KMS-11 (cell line): ENCODE data around the gene TMEM255A.

ENCODE experiments used
- H2AFZ ChIP-seq: fragments of 200-600 bp; sonication (generic); 2 replicates; pipeline ENCODE4 v1.6.1; 2016; ENCODE audit warnings: antibody characterized with exemption, mixed run types, low read depth
- H3K27ac ChIP-seq: fragments of 200-600 bp; sonication (generic); 2 replicates; pipeline ENCODE4 v1.6.1; 2016; ENCODE audit warnings: mild to moderate bottlenecking, mixed run types
- H3K27me3 ChIP-seq: fragments of 200-600 bp; sonication (generic); 2 replicates; pipeline ENCODE4 v1.6.1; 2017; ENCODE audit warnings: mild to moderate bottlenecking, low read depth, mixed run types, moderate library complexity; ENCODE audit not compliant: insufficient read depth
- H3K36me3 ChIP-seq: fragments of 200-600 bp; sonication (generic); 2 replicates; pipeline ENCODE4 v1.6.1; 2017; ENCODE audit warnings: mild to moderate bottlenecking, mixed run types; ENCODE audit not compliant: insufficient read depth
- H3K4me1 ChIP-seq: fragments of 200-600 bp; sonication (generic); 2 replicates; pipeline ENCODE4 v1.6.1; 2016; ENCODE audit warnings: mild to moderate bottlenecking, low read depth, mixed run types; ENCODE audit not compliant: poor library complexity, severe bottlenecking
- H3K4me2 ChIP-seq: fragments of 200-600 bp; sonication (generic); 2 replicates; pipeline ENCODE4 v1.7.0; 2016; ENCODE audit warnings: mild to moderate bottlenecking, mixed run types
- H3K4me3 ChIP-seq: fragments of 200-600 bp; sonication (generic); IDR thresholded peaks from 2 replicates; pipeline ENCODE4 v1.6.1; 2017; ENCODE audit warnings: low read depth, low read length, mixed read lengths; ENCODE audit not compliant: insufficient read depth
- H3K79me2 ChIP-seq: fragments of 200-600 bp; sonication (generic); 2 replicates; pipeline ENCODE4 v1.6.1; 2016; ENCODE audit warnings: low read depth, mixed run types; ENCODE audit not compliant: insufficient read depth
- H3K9ac ChIP-seq: fragments of 200-600 bp; sonication (generic); 2 replicates; pipeline ENCODE4 v1.6.1; 2016; ENCODE audit warnings: mild to moderate bottlenecking, mixed run types
- H4K20me1 ChIP-seq: fragments of 200-600 bp; sonication (generic); 2 replicates; pipeline ENCODE4 v1.6.1; 2016; ENCODE audit warnings: mild to moderate bottlenecking, mixed run types; ENCODE audit not compliant: insufficient read depth
- TF ChIP-seq, protein P1 (sequence below): fragments of 200-600 bp; sonication (generic); conservative IDR thresholded peaks from 2 replicates; pipeline ENCODE4 v1.6.1; 2017; ENCODE audit warnings: low read depth, mild to moderate bottlenecking, antibody characterized with exemption, low read length, moderate library complexity, mixed read lengths

The TMEM255A gene

DNA sequence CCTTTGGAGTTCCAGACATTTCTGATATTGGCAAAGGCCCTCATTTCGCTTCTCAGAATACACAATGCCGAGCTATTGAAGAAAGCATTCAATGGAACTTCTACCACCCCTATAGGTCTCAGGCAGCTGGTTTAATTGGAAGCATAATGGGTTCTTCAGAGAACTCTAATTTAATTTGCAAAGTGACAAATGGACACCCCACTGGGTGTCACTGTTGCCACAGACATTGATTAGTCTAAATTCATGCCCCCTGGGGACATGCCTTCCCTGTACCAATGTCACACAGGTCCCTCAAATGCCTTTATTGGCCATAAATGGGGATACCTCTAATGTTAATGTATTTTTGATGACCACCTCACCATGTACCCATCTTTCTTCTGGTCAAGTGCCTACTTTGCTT, 22.9 kb upstream of the TMEM255A start:
- no peak overlapping the region for H3K9ac ChIP-seq
- H3K27ac ChIP-seq = no peak overlapping the region
- H3K4me1 ChIP-seq = no peaks in the 10 kb centered on the region
- no peaks in the 10 kb centered on the region for H3K27me3 ChIP-seq
- TF ChIP-seq, protein P1, sequence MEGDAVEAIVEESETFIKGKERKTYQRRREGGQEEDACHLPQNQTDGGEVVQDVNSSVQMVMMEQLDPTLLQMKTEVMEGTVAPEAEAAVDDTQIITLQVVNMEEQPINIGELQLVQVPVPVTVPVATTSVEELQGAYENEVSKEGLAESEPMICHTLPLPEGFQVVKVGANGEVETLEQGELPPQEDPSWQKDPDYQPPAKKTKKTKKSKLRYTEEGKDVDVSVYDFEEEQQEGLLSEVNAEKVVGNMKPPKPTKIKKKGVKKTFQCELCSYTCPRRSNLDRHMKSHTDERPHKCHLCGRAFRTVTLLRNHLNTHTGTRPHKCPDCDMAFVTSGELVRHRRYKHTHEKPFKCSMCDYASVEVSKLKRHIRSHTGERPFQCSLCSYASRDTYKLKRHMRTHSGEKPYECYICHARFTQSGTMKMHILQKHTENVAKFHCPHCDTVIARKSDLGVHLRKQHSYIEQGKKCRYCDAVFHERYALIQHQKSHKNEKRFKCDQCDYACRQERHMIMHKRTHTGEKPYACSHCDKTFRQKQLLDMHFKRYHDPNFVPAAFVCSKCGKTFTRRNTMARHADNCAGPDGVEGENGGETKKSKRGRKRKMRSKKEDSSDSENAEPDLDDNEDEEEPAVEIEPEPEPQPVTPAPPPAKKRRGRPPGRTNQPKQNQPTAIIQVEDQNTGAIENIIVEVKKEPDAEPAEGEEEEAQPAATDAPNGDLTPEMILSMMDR = no peak
- no peak overlapping the region for H3K4me3 ChIP-seq
- H3K79me2 ChIP-seq = no peaks in the 10 kb centered on the region
- H2AFZ ChIP-seq = no peak overlapping the region
- no peaks in the 10 kb centered on the region for H3K36me3 ChIP-seq
- no peaks in the 10 kb centered on the region for H4K20me1 ChIP-seq
- no peak overlapping the region for H3K4me2 ChIP-seq

DNA sequence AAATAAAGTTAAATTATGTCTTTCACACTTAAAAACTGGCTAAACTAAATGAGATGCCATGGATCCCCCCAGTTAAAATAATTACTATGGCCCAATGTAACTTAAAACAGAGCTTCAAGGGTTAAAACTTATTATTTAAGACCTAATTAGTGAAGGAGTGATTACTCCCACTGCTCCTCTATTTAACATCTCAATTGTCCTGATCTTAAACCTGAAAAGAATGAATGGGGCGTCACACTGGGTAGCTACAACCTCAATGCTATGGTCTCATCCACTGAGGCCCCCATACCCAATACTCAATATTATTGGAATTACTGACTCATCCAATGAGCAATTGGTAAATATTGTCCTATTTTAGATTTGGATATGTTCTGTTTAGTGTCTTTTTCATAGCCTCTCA, 21.1 kb upstream of the TMEM255A start:
- no peaks in the 10 kb centered on the region for H3K36me3 ChIP-seq
- no peak overlapping the region for H3K4me3 ChIP-seq
- no peaks in the 10 kb centered on the region for H3K4me1 ChIP-seq
- no peaks in the 10 kb centered on the region for H3K27me3 ChIP-seq
- no peak overlapping the region for H2AFZ ChIP-seq
- no peaks in the 10 kb centered on the region for H3K79me2 ChIP-seq
- no peak overlapping the region for H3K9ac ChIP-seq
- H3K4me2 ChIP-seq = no peak overlapping the region
- TF ChIP-seq, protein P1 = no peak
- H4K20me1 ChIP-seq = no peaks in the 10 kb centered on the region
- H3K27ac ChIP-seq = no peak overlapping the region

DNA sequence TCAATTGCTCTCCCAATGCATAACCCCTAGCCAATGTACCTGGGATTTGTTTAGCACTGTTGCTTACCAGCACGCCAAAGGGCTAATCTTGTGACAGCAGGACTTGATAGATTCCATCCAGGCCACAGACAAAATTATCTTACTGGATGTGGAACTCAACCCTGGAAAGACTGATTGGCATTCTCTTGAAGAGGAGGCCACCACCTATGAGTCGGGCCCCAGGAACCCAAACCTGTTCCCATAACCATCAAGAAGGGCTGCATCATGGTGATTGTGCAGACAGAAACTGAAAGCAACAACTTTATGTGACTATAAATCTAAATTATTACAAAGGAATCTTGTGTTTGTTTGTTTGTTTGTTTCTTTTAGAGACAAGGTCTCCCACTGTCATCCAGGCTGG, 19.9 kb upstream of the TMEM255A start:
- Histone ChIP-seq H3K4me1 (no peaks in the 10 kb centered on the region), H4K20me1 (no peaks in the 10 kb centered on the region), H3K27ac (no peak overlapping the region), H3K9ac (no peak overlapping the region), H2AFZ (no peak overlapping the region), H3K36me3 (no peaks in the 10 kb centered on the region), H3K4me3 (no peak overlapping the region), H3K4me2 (no peak overlapping the region), H3K79me2 (no peaks in the 10 kb centered on the region), H3K27me3 (no peaks in the 10 kb centered on the region)
- TF ChIP-seq, protein P1 = no peak

DNA sequence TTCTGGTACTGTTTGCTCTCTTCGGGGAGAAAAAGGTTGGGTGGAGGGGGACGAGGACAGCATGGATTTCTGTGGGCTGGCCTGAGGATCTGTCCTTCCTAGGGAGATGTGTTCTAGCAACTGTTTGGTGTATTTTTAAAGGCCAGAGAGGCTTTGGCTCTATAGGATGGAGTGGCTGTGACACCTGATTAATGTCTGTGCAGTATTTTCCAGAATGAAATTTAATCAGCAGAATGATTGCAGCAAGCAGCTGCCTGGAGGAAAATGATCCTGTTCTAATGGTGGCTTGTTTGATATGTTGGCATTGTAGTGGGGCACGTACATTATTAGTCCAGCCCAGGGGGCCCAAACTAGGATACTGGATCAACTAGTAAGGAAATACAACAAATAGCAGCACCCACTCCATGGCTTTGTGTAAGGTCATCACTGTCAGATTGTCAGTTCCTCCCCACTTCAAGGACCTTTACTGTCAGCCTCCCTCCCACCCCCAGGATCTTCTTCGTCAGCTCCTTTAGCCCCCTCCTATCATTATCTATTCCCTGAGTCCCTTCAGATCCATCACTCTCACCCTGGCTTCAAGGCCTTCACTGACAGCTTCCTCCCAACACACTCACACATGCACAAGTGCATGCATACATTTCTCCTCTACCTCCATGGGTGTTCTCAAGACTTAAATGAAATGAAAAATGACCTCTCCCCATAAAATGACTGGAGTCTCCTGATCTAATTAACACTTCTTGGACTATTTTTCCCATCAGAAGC, 10.4 kb upstream of the TMEM255A start:
- Histone ChIP-seq H3K4me1 (no peaks in the 10 kb centered on the region), H3K27ac (no peak overlapping the region), H2AFZ (no peak overlapping the region), H3K36me3 (no peaks in the 10 kb centered on the region), H3K4me3 (no peak overlapping the region), H3K79me2 (no peaks in the 10 kb centered on the region), H3K4me2 (no peak overlapping the region), H3K9ac (no peak overlapping the region), H3K27me3 (no peaks in the 10 kb centered on the region), H4K20me1 (no peaks in the 10 kb centered on the region)
- TF ChIP-seq, protein P1 = no peak
